Upper lobe of left lung (tissue), 6 donors: ENCODE results near the gene RPS5. TPM values are rescaled to one million over a fixed set of nuclear protein-coding genes. Genes with fewer than 3 reads are reported as not detected.
A peak's percentile ranks its signal among the peaks of the same experiment; 100 is the strongest.

ENCODE experiments used
- ATAC-seq, 2 donors: fragments of 200-7000 bp; cut with Tn5 transposase; one replicate each; pipeline ENCODE4 v1.9.1; 2022; ENCODE audit warnings: mild to moderate bottlenecking in 2 of 2, moderate library complexity in 2 of 2; ENCODE audit not compliant: low FRiP score in 2 of 2
- DNase-seq, 2 donors: peaks; one replicate each; pipeline ENCODE4 v3.0.0-alpha.2; 2019 to 2020
- H3K27ac ChIP-seq, 4 donors: fragments of 200-600 bp; sonication (generic); one replicate each; pipeline ENCODE4 v1.5.1; 2016 to 2019
- H3K27me3 ChIP-seq, 4 donors: fragments of 200-600 bp; sonication (generic); one replicate each; pipeline ENCODE4 v1.5.1; 2017 to 2019
- H3K36me3 ChIP-seq, 4 donors: fragments of 200-600 bp; sonication (generic); one replicate each; pipeline ENCODE4 v1.5.1; 2016 to 2019
- H3K4me1 ChIP-seq, 4 donors: fragments of 200-600 bp; sonication (generic); one replicate each; pipeline ENCODE4 v1.5.1; 2018 to 2019
- H3K4me3 ChIP-seq, 4 donors: fragments of 200-600 bp; sonication (generic); one replicate each; pipeline ENCODE4 v1.5.1; 2017 to 2019; ENCODE audit warnings: mild to moderate bottlenecking in 2 of 4, moderate library complexity in 1 of 4
- H3K9me3 ChIP-seq, 4 donors: fragments of 200-600 bp; sonication (generic); one replicate each; pipeline ENCODE4 v1.5.1; 2018 to 2019
- CTCF ChIP-seq, 6 experiments: fragments of 450-650 bp in 4 of 6; fragments of 200-600 bp in 2 of 6; sonication (generic) in 2 of 6; IDR thresholded peaks; one replicate each; pipeline ENCODE4 v1.5.1; 2016 to 2019; ENCODE audit warnings: antibody characterized with exemption in 6 of 6
- EP300 ChIP-seq, 4 donors: sonication (generic); formaldehyde crosslinking; IDR thresholded peaks; one replicate each; pipeline ENCODE4 v1.5.1; 2017; ENCODE audit warnings: antibody characterized with exemption in 4 of 4, control low read depth in 2 of 4
- POLR2A ChIP-seq, 4 donors: fragments of 450-650 bp; IDR thresholded peaks; one replicate each; pipeline ENCODE4 v1.5.1; 2016 to 2017; ENCODE audit warnings: antibody characterized with exemption in 4 of 4, mild to moderate bottlenecking in 2 of 4
- POLR2AphosphoS5 ChIP-seq, 2 donors: sonication (generic); formaldehyde crosslinking; IDR thresholded peaks; one replicate each; pipeline ENCODE4 v1.5.1; 2017; ENCODE audit warnings: antibody characterized with exemption in 2 of 2
- WGBS, 2 donors: methylation state at CpG; one replicate each; pipeline ENCODE4 v1.1.5; 2017 to 2018; 5-methylcytosine and 5-hydroxymethylcytosine counted together
- total RNA-seq, 6 donors: library from RNA; depleted of rRNA in 4 of 6; stranded (reverse); fragments of >200 nt in 4 of 6; gene quantifications; one replicate each; pipeline versions ENCODE4 v1.1.0 to v1.2.1, GENCODE V29; 2016 to 2021
- donor health status: DM: no; HTN: no; CAD: no; lungs with moderate emphysema.
- donor health status: DM: no; HTN: yes; CAD: no; lungs with severe emphysema.

Gene RPS5
- total RNA-seq, 6 donors from 2014 or later, result 291 to 1,408 (median 829) TPM

- TF ChIP-seq CTCF (IDR thresholded peaks at IDR 0.05), result no peak
- TF ChIP-seq POLR2A (IDR thresholded peaks at IDR 0.05), result peak in 1 of 4 donors; percentile 11
- 26 to 30% methylated on average over 26 of the region's 26 CpGs for WGBS, 2 donors
- Histone ChIP-seq H3K9me3 (no peaks in the 10 kb centered on the region), H3K4me3 (peak overlapping the region; percentile 57 to 86 (median 74)), H3K4me1 (peaks cover 27 to 46% (median 30%) of the 10 kb centered on the region in 4 donors), H3K36me3 (no peaks in the 10 kb centered on the region), H3K27me3 (no peaks in the 10 kb centered on the region), H3K27ac (peak overlapping the region; percentile 87 to 92 (median 89))
- DNase-seq, result no peak
- no peak for ATAC-seq
Measured at GRCh38 chr19:58381460-58382212, 5.4 kb upstream of the RPS5 start.

GRCh38 chr19:58382997-58383603 is 4.0 kb upstream of the RPS5 start:
- no peaks in the 10 kb centered on the region for H3K9me3 ChIP-seq
- DNase-seq, result no peak
- H3K4me3 ChIP-seq, result no peak overlapping the region
- WGBS, 2 donors, result 92 to 96% methylated on average over 4 to 6 of the region's 6 CpGs
- no peaks in the 10 kb centered on the region for H3K27me3 ChIP-seq
- H3K36me3 ChIP-seq, result peaks cover 0 to under 1% (median 0%) of the 10 kb centered on the region in 4 donors
- H3K4me1 ChIP-seq, result peaks cover 31 to 54% (median 38%) of the 10 kb centered on the region in 4 donors
- TF ChIP-seq EP300 (IDR thresholded peaks at IDR 0.05), result no peak
- no peak for TF ChIP-seq POLR2AphosphoS5 (IDR thresholded peaks at IDR 0.05)
- TF ChIP-seq CTCF (IDR thresholded peaks at IDR 0.05), result no peak
- no peak for TF ChIP-seq POLR2A (IDR thresholded peaks at IDR 0.05)
- H3K27ac ChIP-seq, result no peak overlapping the region
- ATAC-seq, result no peak

GRCh38 chr19:58385313-58385890 is 1.7 kb upstream of the RPS5 start:
- DNase-seq, result no peak
- H3K27me3 ChIP-seq, result no peaks in the 10 kb centered on the region
- H3K27ac ChIP-seq, result peak overlapping the region; percentile 90 to 98 (median 94)
- H3K4me3 ChIP-seq, result peak overlapping the region in 3 of 4 donors; percentile 74 to 93 (median 85)
- WGBS, 2 donors, result 90% methylated on average over 9 of the region's 9 CpGs; no CpG with 5 or more reads in 1 of the 2 donors
- peaks cover 30 to 50% (median 37%) of the 10 kb centered on the region in 4 donors for H3K4me1 ChIP-seq
- no peaks in the 10 kb centered on the region for H3K9me3 ChIP-seq
- no peak for ATAC-seq
- peaks cover 4 to 20% (median 9%) of the 10 kb centered on the region in 4 donors for H3K36me3 ChIP-seq
- TF ChIP-seq POLR2AphosphoS5 (IDR thresholded peaks at IDR 0.05), result no peak
- TF ChIP-seq CTCF (IDR thresholded peaks at IDR 0.05), result no peak
- TF ChIP-seq POLR2A (IDR thresholded peaks at IDR 0.05), result no peak
- no peak for TF ChIP-seq EP300 (IDR thresholded peaks at IDR 0.05)

GRCh38 chr19:58385891-58386575 is 1.0 kb upstream of the RPS5 start:
- no peaks in the 10 kb centered on the region for H3K9me3 ChIP-seq
- peak overlapping the region; percentile 56 to 93 (median 80) for H3K4me3 ChIP-seq
- H3K4me1 ChIP-seq, result peaks cover 29 to 54% (median 37%) of the 10 kb centered on the region in 4 donors
- no peak for TF ChIP-seq EP300 (IDR thresholded peaks at IDR 0.05)
- TF ChIP-seq CTCF (IDR thresholded peaks at IDR 0.05), result no peak
- no peak for TF ChIP-seq POLR2AphosphoS5 (IDR thresholded peaks at IDR 0.05)
- no peak for TF ChIP-seq POLR2A (IDR thresholded peaks at IDR 0.05)
- DNase-seq, result no peak
- H3K27ac ChIP-seq, result peak overlapping the region; percentile 90 to 98 (median 94)
- 12 to 15% methylated on average over 17 to 24 of the region's 36 CpGs for WGBS, 2 donors
- peaks cover 4 to 26% (median 12%) of the 10 kb centered on the region in 4 donors for H3K36me3 ChIP-seq
- no peaks in the 10 kb centered on the region for H3K27me3 ChIP-seq
- ATAC-seq, result peak in 1 of 2 donors; percentile 34
